GM12892 (cell line): ENCODE measurements around the gene GMIP.

Experiments
- POLR2A ChIP-seq: IDR thresholded peaks from 2 replicates; pipeline ENCODE4 v1.6.1; 2011; ENCODE audit warnings: low read depth, low read length, control low read depth
- POLR2AphosphoS5 ChIP-seq: IDR thresholded peaks from 2 replicates; pipeline ENCODE4 v1.6.1; 2011; ENCODE audit warnings: low read depth, low read length, control low read depth
- TAF1 ChIP-seq: IDR thresholded peaks from 2 replicates; pipeline ENCODE4 v1.6.1; 2011; ENCODE audit warnings: low read depth, mild to moderate bottlenecking, control low read depth, low read length, borderline replicate concordance

- TF ChIP-seq POLR2A (0 out of 2 replicates have a peak, but pooled peaks have one; percentile 11), POLR2AphosphoS5 (no peak), TAF1 (no peak)
These were observed 8.7 kb downstream of the GMIP start for GRCh38 chr19:19634516-19635312.
